HEK293 (cell line): ENCODE data around the gene RRP12.
A peak's percentile ranks its signal among the peaks of the same experiment; 100 is the strongest.

Experiments
- CTCF ChIA-PET: fragments of 350-600 bp; formaldehyde crosslinking; extraction: SDS; loops from one replicate; lab custom pipeline; 2021; ENCODE audit warnings: antibody characterized with exemption; lab: Yijun Ruan, JAX
- POLR2A ChIA-PET: fragments of 300-600 bp; formaldehyde crosslinking; extraction: SDS; loops from one replicate; lab custom pipeline; 2020; ENCODE audit warnings: antibody characterized with exemption, inconsistent platforms; lab: Yijun Ruan, JAX
- H3K27ac ChIP-seq: fragments of 200-500 bp; sonication (Bioruptor generic); 2 replicates; pipeline ENCODE4 v1.5.1; 2014; ENCODE audit warnings: low read depth, low read length, control low read depth, inconsistent platforms; ENCODE audit errors: extremely low read depth
- H3K36me3 ChIP-seq, 2 experiments: fragments of 200-500 bp in 1 of 2; sonication (Bioruptor generic) in 1 of 2; 1 replicate in 1 of 2; 2 replicates in 1 of 2; pipeline ENCODE4 v1.5.1; 2014 to 2017; ENCODE audit warnings: inconsistent platforms in 2 of 2, low read length in 2 of 2; ENCODE audit not compliant: control insufficient read depth in 2 of 2, insufficient read depth in 1 of 2
- H3K4me1 ChIP-seq: fragments of 200-500 bp; sonication (Bioruptor generic); 2 replicates; pipeline ENCODE4 v1.5.1; 2014; ENCODE audit warnings: mild to moderate bottlenecking, low read length, inconsistent platforms; ENCODE audit not compliant: control insufficient read depth, insufficient read depth
- H3K4me3 ChIP-seq: 2 replicates; pipeline ENCODE4 v1.5.1; 2011; ENCODE audit warnings: low read depth, mild to moderate bottlenecking, control low read depth, low read length, moderate library complexity
- H3K9me3 ChIP-seq: fragments of 200-500 bp; sonication (Bioruptor generic); 2 replicates; pipeline ENCODE4 v1.5.1; 2014; ENCODE audit warnings: low read depth, low read length, inconsistent platforms; ENCODE audit not compliant: control insufficient read depth, insufficient read depth
- GFI1B ChIP-seq: fragments of 450-650 bp; formaldehyde crosslinking; IDR thresholded peaks from 2 replicates; pipeline ENCODE4 v1.5.1; 2016; ENCODE audit warnings: missing biosample characterization, missing genetic modification characterization
- GLIS1 ChIP-seq: fragments of 450-650 bp; formaldehyde crosslinking; IDR thresholded peaks from 2 replicates; pipeline ENCODE4 v1.5.1; 2016; ENCODE audit warnings: missing biosample characterization, missing genetic modification characterization
- HOXD13 ChIP-seq: sonication (generic); formaldehyde crosslinking; IDR thresholded peaks from 2 replicates; pipeline ENCODE4 v1.8.0; 2022; ENCODE audit warnings: missing genetic modification reagents, borderline replicate concordance
- SP3 ChIP-seq: fragments of 450-650 bp; formaldehyde crosslinking; IDR thresholded peaks from 2 replicates; pipeline ENCODE4 v1.5.1; 2016; ENCODE audit warnings: missing biosample characterization, missing genetic modification characterization
- TSHZ1 ChIP-seq: fragments of 450-650 bp; formaldehyde crosslinking; IDR thresholded peaks from 2 replicates; pipeline ENCODE4 v1.5.1; 2016; ENCODE audit warnings: missing biosample characterization, missing genetic modification characterization, borderline replicate concordance
- ZBTB20 ChIP-seq: fragments of 450-650 bp; formaldehyde crosslinking; IDR thresholded peaks from 2 replicates; pipeline ENCODE4 v1.5.1; 2016; ENCODE audit warnings: missing biosample characterization, missing genetic modification characterization
- ZBTB7A ChIP-seq: fragments of 450-650 bp; formaldehyde crosslinking; IDR thresholded peaks from 2 replicates; pipeline ENCODE4 v1.5.1; 2016; ENCODE audit warnings: low read depth, missing biosample characterization, missing genetic modification characterization
- ZFP37 ChIP-seq: fragments of 450-650 bp; formaldehyde crosslinking; IDR thresholded peaks from 2 replicates; pipeline ENCODE4 v1.5.1; 2016; ENCODE audit warnings: missing biosample characterization, missing genetic modification characterization
- ZIC2 ChIP-seq: fragments of 450-650 bp; formaldehyde crosslinking; IDR thresholded peaks from 2 replicates; pipeline ENCODE4 v1.5.1; 2016; ENCODE audit warnings: missing biosample characterization, missing genetic modification characterization
- ZNF157 ChIP-seq: fragments of 450-650 bp; formaldehyde crosslinking; IDR thresholded peaks from 2 replicates; pipeline ENCODE4 v1.5.1; 2016; ENCODE audit warnings: missing biosample characterization, missing genetic modification characterization
- ZNF239 ChIP-seq: fragments of 450-650 bp; formaldehyde crosslinking; IDR thresholded peaks from 2 replicates; pipeline ENCODE4 v1.5.1; 2016; ENCODE audit warnings: missing biosample characterization, missing genetic modification characterization
- ZNF391 ChIP-seq: fragments of 450-650 bp; formaldehyde crosslinking; IDR thresholded peaks from 2 replicates; pipeline ENCODE4 v1.5.1; 2016; ENCODE audit warnings: low read depth, missing biosample characterization, missing genetic modification characterization, borderline replicate concordance
- ZNF404 ChIP-seq: fragments of 450-650 bp; formaldehyde crosslinking; IDR thresholded peaks from 2 replicates; pipeline ENCODE4 v1.5.1; 2017; ENCODE audit warnings: missing biosample characterization, missing genetic modification characterization
- ZNF529 ChIP-seq: fragments of 450-650 bp; formaldehyde crosslinking; IDR thresholded peaks from 2 replicates; pipeline ENCODE4 v1.5.1; 2017; ENCODE audit warnings: missing genetic modification characterization, missing biosample characterization; ENCODE audit not compliant: insufficient replicate concordance
- ZNF645 ChIP-seq: fragments of 450-650 bp; formaldehyde crosslinking; IDR thresholded peaks from 2 replicates; pipeline ENCODE4; 2016; ENCODE audit warnings: missing biosample characterization, missing genetic modification characterization
- ZSCAN16 ChIP-seq: fragments of 450-650 bp; formaldehyde crosslinking; IDR thresholded peaks from 2 replicates; pipeline ENCODE4 v1.5.1; 2016; ENCODE audit warnings: missing biosample characterization, missing genetic modification characterization
- TF ChIP-seq, protein P1 (sequence below): fragments of 450-650 bp; formaldehyde crosslinking; IDR thresholded peaks from 2 replicates; pipeline ENCODE4 v1.5.0; 2017; ENCODE audit warnings: missing biosample characterization, missing genetic modification characterization, borderline replicate concordance
- TF ChIP-seq, protein P2 (sequence below): fragments of 450-650 bp; formaldehyde crosslinking; optimal IDR thresholded peaks from 2 replicates; pipeline ENCODE3; 2016; ENCODE audit warnings: missing biosample characterization, mild to moderate bottlenecking, missing genetic modification characterization

Gene RRP12

GRCh38 chr10:97378933-97379921 is 21.9 kb downstream of the RRP12 start:
- H3K27ac ChIP-seq, result no peak overlapping the region
- H3K36me3 ChIP-seq, result peaks cover 13 to 49% of the 10 kb centered on the region in 2 experiments; a peak in 2 of 3 replicates
- CTCF ChIA-PET, result interaction anchor here (0.9 kb wide), 1 partner anchor 46 kb away, joined by 3 read pairs; no protein-coding TSS in a partner anchor
- no peaks in the 10 kb centered on the region for H3K4me1 ChIP-seq
- POLR2A ChIA-PET, result no interaction called here
- no peaks in the 10 kb centered on the region for H3K9me3 ChIP-seq
- no peak overlapping the region for H3K4me3 ChIP-seq
- TF ChIP-seq ZFP37 (tag by site-specific recombination), result no peak
- no peak for TF ChIP-seq GFI1B (tag by site-specific recombination)
- no peak for TF ChIP-seq TSHZ1
- TF ChIP-seq, protein P1, sequence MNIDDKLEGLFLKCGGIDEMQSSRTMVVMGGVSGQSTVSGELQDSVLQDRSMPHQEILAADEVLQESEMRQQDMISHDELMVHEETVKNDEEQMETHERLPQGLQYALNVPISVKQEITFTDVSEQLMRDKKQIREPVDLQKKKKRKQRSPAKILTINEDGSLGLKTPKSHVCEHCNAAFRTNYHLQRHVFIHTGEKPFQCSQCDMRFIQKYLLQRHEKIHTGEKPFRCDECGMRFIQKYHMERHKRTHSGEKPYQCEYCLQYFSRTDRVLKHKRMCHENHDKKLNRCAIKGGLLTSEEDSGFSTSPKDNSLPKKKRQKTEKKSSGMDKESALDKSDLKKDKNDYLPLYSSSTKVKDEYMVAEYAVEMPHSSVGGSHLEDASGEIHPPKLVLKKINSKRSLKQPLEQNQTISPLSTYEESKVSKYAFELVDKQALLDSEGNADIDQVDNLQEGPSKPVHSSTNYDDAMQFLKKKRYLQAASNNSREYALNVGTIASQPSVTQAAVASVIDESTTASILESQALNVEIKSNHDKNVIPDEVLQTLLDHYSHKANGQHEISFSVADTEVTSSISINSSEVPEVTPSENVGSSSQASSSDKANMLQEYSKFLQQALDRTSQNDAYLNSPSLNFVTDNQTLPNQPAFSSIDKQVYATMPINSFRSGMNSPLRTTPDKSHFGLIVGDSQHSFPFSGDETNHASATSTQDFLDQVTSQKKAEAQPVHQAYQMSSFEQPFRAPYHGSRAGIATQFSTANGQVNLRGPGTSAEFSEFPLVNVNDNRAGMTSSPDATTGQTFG, result no peak
- peak; percentile 77 for TF ChIP-seq ZIC2 (tag by site-specific recombination)
- TF ChIP-seq GLIS1, result peak; percentile 26; the same call in 1 of the 2 replicates
- TF ChIP-seq, protein P2, sequence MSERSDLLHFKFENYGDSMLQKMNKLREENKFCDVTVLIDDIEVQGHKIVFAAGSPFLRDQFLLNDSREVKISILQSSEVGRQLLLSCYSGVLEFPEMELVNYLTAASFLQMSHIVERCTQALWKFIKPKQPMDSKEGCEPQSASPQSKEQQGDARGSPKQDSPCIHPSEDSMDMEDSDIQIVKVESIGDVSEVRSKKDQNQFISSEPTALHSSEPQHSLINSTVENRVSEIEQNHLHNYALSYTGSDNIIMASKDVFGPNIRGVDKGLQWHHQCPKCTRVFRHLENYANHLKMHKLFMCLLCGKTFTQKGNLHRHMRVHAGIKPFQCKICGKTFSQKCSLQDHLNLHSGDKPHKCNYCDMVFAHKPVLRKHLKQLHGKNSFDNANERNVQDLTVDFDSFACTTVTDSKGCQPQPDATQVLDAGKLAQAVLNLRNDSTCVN, result no peak
- TF ChIP-seq SP3 (tag by site-specific recombination), result no peak
- no peak for TF ChIP-seq ZSCAN16 (tag by site-specific recombination)

DNA sequence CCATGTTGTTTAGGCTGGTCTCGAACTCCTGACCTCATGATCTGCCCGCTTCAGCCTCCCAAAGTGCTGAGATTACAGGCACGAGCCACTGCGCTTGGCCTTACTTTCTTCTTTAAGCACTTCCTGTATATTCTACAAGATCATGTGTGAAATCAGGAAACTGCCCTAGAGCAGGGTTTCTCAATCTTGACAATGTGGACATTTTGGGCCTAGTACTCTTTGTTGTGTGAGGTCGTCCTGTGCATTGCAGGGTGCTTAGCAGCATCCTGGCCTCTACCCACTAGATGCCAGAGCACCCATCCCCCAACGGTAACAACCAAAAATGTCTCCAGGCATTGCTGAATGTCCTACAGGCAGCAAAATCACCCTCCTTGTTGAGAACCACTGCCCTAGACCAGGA is 24.7 kb downstream of the RRP12 start:
- no peaks in the 10 kb centered on the region for H3K9me3 ChIP-seq
- no peak overlapping the region for H3K4me3 ChIP-seq
- CTCF ChIA-PET, result no interaction called here
- H3K4me1 ChIP-seq, result no peaks in the 10 kb centered on the region
- peaks cover 10 to 60% of the 10 kb centered on the region in 2 experiments; a peak in 2 of 3 replicates for H3K36me3 ChIP-seq
- POLR2A ChIA-PET, result no interaction called here
- no peak overlapping the region for H3K27ac ChIP-seq
- TF ChIP-seq, protein P1, result no peak
- no peak for TF ChIP-seq ZBTB7A (tag by site-specific recombination)
- TF ChIP-seq ZNF391 (tag by site-specific recombination), result no peak
- no peak for TF ChIP-seq TSHZ1
- TF ChIP-seq ZNF157, result no peak
- no peak for TF ChIP-seq ZNF239 (tag by site-specific recombination)
- no peak for TF ChIP-seq ZBTB20 (tag by site-specific recombination)
- no peak for TF ChIP-seq ZNF404 (tag by site-specific recombination)
- no peak for TF ChIP-seq HOXD13
- no peak for TF ChIP-seq ZNF645
- no peak for TF ChIP-seq ZNF529
